8988T (cell line): ENCODE data around the gene ME3.

ENCODE experiments used
- DNase-seq: peaks from one replicate; pipeline ENCODE4 v3.0.0; 2011

Gene ME3

DNA sequence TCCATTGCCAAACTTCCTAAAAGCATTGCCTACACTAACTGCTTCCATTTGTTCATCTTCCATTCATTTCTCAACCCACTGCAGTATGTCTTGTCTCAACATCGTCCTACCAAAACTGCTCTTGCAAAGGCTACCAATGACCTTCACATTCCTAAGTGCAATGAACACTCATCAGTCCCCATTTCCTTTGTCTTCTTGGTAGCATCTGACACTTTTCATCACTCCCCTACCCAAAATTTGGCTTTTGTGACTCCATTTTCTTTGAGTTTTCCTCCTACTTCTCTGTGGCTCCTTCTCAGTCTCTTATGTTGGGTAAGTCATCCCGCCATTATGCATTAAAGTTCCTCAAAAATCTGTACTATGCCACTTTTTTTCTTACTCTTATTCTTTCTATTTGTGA is 162.3 kb downstream of the ME3 start:
- DNase-seq = no peak

- no peak for DNase-seq
These were observed 162.8 kb downstream of the ME3 start for GRCh38 chr11:86509588-86509974.

DNA sequence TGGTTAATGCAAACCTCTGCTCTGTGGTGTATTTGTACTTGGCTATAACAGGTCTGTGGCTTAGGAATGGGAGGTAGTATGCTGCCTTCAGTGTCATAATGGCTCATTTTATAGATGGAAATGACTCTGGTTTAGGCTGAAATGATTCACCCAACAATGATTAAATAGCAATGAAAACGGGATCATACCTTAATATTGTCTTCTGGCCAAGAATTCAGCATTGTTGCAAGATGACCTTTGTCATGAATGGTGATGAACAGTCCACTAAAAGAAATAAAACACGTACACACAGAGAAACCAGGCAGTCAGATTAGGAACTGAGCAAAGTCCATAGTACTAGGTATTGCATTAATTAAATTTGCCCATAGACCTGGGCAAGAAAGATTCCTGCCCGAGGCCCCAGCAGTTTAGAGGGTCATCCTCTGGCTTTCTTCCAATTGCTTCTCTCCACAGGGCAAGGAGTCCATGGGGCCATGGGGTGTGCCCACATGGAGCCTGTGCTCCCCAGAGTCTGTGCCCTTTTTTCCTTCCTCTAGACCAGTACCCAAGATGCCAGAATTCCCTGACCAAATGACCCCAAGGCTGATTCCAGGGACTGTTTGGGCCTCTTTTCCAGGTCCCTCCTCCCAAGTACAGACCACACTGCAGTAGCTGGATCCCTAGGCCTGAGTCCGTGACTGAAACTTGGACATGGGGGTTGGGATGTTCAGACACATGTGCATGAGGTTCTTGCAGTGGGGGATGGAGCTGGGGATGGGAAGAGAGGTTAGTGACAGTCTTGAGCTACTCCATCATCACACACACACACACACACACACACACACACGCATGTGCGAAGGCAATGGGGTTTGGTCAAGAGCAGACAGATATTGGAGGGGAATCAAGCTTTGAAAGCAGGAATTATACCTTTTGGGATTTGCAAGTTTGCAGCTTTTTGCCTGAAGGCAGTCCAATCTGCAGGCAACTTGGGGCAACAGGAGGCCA is 163.5 kb downstream of the ME3 start:
- no peak for DNase-seq

GRCh38 chr11:86507249-86507845 is 165.1 kb downstream of the ME3 start:
- DNase-seq = no peak

- no peak for DNase-seq
These were observed 166.2 kb downstream of the ME3 start for GRCh38 chr11:86506235-86506634.

GRCh38 chr11:86503131-86503530 is 169.3 kb downstream of the ME3 start:
- no peak for DNase-seq

- no peak for DNase-seq
These were observed 170.2 kb downstream of the ME3 start for GRCh38 chr11:86502137-86502642.

DNA sequence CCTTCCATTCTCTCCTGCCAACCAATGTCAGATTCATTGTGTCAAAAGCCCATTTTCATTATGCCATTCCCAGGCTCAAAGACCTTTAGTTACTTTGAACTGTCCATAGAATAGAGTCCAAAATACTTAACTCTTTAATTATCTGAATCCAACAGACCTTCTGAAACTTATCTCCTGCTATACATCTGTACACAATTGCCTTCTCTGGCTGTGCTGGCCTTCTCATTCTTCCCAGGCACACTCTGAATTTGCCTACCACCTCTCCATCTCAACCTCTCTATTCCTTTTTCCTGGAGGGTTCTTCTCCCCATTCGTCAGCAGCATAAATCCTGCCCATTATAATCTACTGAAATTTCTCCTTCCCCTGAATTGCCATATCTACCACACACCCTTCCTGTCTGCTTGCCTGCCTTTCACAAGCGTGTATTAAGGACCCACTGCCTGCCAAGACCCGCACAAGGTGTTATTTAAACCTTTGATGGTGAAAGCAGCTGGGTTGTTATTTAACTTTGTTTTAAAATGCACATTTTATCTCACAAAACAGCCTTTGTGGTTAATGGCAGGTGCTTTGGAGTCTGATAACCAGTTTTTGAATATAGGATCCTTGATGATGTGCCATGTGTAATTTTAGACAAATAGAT is 171.8 kb downstream of the ME3 start:
- DNase-seq = no peak

GRCh38 chr11:86499723-86500129 is 172.7 kb downstream of the ME3 start:
- DNase-seq = no peak

GRCh38 chr11:86497836-86498235 is 174.6 kb downstream of the ME3 start:
- DNase-seq = no peak

- DNase-seq = no peak
These were observed 175.1 kb downstream of the ME3 start for GRCh38 chr11:86497310-86497709.

- no peak for DNase-seq
These were observed 177.1 kb downstream of the ME3 start for GRCh38 chr11:86495351-86495750.

GRCh38 chr11:86492370-86493010 is 179.9 kb downstream of the ME3 start:
- no peak for DNase-seq

DNA sequence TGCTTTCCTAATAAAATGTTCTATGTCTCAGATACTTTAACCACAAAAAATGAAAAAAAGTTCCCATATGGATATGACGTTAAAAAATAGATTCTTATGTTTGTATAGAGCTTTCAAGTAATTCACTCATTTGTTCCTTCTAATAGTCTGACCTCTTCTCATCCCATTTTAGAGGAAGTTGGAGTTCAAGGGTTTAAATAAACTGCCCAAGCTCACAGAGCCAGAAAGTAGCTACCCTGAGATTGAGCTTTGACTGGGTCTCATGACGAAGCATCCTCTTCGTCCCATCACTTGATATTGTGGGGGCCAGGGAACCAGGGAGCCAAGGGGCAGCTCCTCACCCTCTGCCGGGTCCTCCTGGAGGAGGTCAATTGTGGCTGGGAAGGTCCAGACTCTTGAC is 181.4 kb downstream of the ME3 start:
- DNase-seq = no peak

- DNase-seq = no peak
These were observed 181.8 kb downstream of the ME3 start for GRCh38 chr11:86490582-86490981.

DNA sequence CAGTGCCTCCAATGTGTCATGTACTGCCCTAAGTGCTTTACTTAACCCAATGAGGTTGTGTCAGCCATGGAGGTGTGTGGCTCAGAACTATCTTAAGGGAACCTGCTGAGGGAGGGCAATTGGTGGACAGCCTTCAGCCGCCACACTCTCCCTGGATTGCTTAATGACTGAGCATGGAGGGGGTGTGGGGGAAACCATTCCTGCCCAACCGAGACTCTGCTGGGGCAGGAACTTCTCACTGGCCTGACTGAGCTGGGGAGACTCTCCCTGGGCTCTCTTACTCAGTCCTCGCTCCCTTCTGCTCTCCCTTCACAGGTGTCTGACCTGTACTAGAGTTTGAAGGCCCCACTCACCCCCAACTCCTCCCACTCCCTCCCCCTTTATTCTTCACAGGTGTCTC is 183.0 kb downstream of the ME3 start:
- no peak for DNase-seq

- no peak for DNase-seq
These were observed 183.9 kb downstream of the ME3 start for GRCh38 chr11:86488553-86488952.

GRCh38 chr11:86487671-86488070 is 184.7 kb downstream of the ME3 start:
- no peak for DNase-seq

DNA sequence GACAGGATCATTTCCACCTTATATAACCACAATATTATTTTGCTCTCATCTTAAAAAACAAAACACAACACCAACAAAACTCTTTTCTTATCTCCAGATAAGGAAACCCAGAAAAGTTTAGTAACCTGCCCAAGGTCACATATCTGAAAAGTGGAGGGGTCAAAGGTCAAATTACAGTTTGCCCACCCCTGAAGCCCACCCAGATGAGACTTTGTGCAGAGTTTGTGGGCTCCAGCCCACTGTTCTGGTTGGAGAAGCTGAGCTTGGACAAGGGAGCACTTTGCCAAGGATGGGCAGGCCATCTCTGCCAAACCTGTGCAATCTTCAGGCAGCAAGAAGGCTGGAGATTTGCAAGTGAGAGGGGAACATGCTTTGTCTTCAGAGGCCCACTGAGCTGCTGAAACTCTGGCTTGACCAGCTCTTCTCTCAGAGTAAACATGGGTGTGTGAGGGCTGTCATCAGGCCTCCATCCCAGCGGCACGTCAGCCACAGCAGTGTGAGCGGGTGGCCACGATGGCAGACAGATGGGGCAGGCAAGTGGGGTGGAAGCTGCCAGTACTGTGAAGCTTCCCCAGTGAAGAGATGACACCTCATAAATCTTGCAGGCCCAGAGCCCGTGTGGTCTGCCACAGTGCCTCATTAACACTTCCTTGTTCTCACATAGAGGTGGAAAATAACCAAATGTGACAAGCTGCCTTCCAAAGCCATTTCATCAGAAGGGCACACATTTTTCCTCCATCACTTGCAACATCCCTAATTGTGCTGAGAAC is 186.0 kb downstream of the ME3 start:
- no peak for DNase-seq

DNA sequence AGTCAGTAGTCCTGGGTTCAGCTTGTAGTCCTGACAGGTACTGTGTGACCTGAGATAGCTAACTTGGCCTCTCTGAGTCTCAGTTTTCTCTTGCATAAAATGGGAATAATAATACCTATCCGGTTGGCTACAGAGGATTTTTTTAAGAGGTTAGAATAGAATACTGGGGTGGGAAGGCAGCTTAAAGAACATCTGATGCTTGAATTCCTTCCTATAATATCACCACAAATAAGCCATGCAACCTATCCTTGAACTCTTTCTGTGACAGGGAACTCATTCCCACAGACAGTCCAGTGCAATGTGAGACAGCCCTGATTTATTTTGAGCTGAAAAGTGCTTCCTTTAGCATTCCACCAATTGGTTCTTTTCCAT is 187.6 kb downstream of the ME3 start:
- DNase-seq = no peak

DNA sequence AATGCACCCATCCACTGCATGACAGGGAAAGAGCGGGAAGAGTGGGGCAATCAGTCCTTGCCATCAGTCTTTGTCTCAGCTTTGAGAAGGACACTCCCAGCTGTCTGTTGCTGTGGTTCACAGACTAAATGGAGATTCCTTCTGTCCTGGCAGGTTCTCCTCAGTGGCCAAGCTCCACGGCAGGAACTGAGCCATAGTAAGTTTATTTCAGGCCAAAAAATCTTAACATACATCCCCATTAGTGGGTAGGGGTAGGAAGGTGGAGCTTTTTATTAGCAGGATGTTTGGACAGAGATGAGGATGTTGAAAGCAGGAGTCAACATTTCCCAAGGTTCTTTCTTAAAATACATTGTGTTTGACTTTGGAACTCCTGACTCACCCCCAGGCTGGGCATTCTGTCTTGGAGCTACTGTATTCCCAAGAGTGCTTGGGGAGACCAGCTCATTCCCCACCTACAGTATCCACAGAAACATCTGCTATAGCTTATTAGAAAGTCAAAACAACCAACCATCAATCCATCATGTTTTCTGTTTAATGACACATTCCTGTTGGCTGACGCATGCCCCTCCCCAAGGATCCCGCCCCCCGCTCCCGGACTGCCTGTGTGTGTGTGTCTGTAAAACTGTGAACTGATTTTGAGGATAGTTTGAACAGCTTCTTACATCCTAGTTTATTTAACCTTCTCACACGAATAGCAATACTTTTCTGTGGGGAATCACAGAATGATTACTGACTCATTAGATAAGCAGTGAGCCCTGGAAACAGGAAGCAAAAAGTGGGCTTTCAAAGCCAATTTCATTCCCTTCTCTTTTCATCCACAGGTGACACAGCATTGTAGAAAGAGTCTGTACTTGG is 188.2 kb downstream of the ME3 start:
- DNase-seq = no peak

- no peak for DNase-seq
These were observed 188.8 kb downstream of the ME3 start for GRCh38 chr11:86483610-86483939.
